Kidney tubule cell (primary cell): ENCODE data around the gene ALLC.

Experiments
- DNase-seq: peaks from one replicate; pipeline ENCODE4 v3.0.0-alpha.2; 2018; ENCODE audit warnings: low spot score

Gene ALLC

DNA sequence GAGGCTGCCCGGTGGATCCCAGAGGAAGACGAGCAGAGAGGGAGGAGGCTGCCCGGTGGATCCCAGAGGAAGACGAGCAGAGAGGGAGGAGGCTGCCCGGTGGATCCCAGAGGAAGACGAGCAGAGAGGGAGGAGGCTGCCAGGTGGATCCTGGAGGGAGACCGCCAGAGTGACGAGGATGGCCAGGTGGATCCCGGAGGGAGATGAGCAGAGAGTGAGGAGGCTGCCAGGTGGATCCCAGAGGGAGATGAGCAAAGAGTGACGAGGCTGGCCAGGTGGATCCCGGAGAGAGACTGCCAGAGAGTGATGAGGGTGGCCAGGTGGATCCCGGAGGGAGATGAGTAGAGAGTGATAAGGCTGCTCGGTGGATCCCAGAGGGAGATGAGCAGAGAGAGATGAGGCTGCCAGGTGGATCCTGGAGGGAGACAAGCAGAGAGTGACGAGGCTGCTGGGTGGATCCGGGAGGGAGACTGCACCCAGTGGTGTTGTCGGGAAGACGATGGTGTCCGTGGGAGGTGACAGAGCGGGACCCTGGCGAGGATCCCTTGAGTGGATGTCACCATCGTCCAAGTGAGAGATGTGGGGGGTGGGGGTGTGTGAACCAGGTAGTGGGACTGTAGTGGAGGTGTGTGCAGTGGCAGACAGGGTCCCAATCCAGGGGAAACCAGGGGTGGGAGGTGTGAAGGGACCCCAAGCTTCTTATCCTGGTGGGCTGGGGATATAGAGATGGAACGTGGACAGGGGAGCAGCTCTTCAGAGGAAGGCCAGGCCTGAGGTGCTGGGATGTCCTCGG is 67.7 kb downstream of the ALLC start:
- DNase-seq: no peak

DNA sequence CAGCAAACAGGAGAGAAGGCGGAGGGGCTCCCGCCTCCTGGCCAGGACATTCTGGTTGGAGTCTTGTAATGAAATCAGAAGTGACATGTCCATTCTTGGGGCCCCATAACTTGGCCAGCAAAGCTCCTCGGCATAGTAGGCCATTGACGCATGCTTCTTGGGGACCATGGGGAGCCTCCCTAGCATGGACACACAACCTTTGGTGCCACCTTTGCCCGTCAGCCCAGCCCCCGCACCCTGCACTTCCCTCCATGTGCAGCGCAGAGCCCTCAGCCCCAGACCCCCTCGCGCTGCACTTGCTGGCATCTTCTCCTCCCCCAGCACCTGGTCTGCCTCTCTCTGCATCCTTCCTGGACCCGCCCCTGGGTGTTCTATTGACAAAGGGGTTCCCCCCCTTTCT is 68.5 kb downstream of the ALLC start:
- DNase-seq: no peak

DNA sequence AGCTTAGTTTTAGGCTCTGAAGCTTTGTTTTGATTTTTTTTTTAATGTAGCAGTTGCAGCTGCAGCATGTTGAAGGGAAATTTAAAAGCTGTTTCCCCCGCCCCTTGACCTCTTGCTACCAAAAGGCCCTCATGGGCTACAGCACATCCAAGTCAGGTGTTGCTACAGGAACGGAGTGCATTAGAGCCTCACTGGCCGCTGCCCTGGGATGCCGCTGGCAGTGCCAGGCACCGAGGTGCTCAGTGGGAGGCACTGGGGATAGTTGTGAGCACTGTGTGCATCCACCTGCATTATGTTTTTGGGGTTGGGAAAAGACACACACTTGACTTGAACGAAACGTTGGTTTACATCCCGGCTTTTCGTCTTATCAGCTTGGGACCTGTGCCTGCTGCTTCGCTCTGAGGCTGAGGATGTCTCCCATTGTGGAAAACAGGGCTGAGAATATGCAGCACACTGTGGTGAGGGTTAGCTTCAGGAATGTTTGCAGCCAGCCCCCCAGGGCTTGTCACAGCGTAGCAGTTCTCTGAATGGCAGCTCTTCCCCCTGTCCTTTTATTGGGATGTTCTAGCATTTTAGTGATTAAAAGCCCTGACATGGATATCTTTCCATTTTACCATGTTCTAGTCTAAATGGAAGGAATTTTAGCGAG is 69.5 kb downstream of the ALLC start:
- no peak for DNase-seq

DNA sequence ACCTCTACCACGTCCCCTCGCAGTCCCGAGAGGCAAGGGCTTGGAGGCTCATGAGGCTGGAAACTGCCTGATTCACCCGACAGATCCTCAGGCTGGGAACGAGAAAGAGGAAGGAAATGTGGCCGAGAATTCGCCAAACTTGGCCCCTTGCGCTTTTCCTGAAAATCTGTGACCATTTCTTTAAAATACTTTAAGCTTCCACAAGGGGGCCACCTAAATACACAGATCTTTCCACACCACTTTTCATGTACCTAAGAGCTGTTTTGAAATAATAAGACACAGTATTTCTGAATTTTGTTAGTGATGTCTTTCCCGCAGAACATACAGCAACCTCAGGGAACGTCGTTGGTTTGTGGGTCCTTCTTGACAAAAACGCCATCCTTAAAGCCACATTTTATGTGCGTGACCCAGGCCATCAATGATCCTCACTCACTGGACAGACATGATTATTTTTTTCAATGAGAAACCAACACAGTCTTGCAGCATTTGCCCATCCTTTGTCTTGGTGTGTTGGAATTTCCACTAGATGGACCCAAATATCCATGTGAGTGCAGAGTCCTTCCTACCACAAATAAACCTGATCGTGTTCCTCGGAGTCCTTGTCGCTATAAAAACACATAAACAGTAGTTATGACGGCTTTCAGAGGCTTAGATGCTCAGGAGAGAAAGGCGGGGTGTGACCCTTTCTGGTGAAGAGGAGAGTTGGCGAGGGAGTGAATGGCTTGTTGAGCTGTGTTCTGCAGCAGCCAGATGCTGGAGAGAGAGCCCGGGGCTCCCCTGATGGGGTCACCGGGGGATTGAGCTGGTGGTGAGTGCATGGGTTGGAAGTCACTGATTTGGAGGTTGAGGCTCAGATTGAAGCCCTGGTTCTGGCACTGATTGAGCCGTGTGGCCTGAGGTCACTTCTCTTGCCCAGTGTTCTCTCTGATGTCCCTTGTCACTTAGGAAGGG is 70.4 kb downstream of the ALLC start:
- peak; percentile 51 for DNase-seq

DNA sequence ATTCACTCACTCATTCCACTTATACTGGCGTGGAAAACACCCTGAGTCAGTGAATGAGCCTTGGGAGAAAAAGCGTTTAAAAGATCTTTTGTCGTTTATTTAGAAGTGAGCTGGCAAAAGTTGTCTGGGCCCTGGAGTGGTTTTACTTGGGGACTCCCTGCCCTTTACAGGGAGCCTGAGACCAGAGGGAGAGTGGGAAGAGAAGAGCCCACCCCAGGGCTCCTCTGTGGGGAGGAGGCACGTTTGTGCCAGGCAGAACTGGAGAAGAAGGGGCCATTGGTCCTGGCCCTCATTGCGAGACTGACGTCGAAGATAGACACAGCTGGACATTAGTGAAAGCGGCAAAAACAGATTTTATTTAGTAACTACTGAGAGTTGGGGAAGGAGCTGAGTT is 71.1 kb downstream of the ALLC start:
- DNase-seq: no peak

DNA sequence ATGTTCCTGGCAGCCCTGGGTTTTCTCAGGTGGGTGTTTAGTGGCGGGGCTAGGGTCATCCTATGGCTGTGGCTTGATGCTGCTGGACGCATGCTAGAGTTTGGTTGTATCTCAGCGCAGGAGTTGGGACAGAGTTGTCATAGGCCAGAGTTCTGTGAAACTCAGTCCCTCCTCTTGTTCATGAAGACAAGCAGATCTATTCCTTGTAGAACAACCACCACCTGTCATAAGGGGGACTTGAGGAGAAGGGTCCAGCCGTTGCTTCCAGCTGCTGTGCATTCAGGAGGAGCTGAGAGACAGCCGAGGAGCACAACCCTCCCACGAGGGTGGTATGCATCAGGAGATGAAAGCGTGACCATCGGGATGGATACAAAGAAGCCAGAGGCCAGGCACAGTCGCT is 71.8 kb downstream of the ALLC start:
- DNase-seq: no peak

DNA sequence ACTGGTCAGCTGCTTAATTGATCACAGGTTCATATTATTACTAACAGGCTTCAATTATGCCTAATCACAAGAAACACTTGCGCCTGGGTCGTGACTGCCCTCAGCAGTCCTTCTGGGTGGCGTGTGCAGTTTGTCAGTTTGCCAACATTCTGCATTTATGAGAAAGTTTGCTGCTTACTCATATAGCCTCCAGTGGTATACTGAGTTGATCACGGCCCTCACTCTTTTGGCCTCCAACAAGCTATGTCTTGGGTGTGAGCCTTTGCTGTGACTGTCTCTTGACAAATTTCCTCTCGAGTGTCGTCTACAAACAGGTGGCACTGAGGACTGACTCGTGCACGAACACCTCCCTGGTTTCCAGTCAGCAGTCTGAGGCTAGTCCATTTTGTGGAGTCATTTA is 72.6 kb downstream of the ALLC start:
- DNase-seq: peak; percentile 49

DNA sequence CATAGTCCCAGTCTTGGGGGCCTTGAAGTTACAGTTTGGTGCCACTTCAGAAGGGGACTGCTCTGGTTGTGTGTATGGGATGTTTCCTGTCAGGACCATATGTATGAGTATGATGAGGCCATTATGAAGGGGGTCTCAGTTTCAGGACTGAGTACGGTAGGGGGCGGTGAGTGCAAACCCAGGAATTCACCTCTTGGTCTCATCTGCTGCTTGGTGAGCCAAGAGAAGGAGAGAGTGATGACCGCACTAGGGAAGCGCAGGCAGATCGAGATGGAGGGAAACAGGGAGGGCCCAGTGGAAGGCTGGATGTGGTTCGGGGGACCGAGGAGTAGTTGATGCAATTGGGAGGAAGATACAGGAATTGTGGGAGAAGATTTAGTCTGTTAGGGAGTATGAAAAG is 73.8 kb downstream of the ALLC start:
- no peak for DNase-seq

DNA sequence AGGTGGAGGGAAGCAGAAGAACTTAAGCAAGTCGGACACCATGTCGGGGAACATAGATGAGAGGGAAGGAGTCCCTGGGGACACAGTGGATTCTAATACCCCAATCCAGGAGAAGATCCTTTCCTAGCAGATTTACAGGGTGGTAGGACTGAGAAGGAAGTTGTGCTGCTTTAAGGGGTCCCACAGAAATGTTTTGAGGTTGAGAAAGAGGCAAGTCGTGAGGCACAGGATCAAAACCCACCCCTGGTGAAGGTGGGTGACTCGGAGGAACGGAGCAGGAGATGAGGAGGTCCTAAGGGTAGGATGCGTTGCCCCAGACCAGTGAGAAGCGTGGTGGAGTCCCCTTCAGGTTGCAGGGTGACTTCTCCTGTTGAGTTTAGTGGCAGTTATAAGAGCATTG is 78.1 kb downstream of the ALLC start:
- DNase-seq: no peak

DNA sequence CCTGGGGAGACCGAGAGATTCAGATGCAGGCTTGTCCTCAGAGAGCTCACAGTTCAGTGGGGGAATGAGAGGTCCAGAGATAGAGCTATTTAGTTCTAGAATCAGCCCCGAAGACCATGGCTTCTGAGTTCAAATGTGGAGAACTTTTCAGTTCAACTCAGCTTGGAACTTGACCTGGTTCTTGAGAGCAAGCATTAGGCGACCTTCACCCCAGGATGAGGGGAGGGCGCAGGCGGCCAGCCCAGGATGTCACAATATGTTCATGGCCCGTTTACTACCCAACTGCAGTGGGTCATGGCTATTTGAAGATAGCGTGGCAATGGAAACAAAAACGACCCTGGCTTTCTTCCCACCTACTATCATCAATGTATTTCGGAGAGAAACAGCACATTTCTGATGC is 79.1 kb downstream of the ALLC start:
- no peak for DNase-seq

DNA sequence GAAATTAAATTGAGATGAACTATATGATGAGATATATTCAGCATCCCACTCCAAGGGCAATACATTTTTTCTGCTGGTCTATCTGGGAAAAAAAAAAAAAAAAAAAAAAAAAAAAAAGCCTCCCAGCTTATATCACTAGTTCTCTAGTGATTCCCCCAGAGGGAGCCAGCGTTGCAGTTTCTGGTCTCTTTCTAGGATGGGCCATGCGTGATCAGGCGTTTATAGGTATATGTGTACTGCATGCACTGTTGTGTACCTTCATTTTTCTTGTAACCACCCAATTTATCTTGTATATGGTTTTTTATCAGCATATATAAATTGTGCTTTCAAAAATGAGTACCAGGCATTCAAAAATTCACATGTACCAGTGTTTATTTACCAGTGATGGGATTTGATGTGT is 80.5 kb downstream of the ALLC start:
- peak; percentile 39 for DNase-seq

DNA sequence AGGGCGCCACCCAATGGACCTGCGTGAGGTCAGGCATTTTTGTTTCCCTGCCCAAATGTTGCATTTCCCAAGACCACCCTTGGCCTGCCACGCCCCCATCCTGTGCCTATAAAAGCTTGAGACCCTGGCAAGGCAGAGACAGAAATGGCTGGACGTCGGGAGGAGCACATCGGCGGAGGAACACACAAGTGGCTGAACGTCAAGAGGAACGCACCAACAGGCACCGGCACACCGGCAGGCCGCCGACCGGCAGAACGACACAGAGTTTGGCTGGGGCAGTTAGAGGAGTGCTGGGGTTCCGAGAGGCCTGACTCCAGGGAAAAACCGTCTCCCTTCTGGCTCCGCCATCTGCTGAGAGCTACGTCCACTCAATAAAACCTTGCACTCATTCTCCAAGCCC is 81.3 kb downstream of the ALLC start:
- DNase-seq: no peak

DNA sequence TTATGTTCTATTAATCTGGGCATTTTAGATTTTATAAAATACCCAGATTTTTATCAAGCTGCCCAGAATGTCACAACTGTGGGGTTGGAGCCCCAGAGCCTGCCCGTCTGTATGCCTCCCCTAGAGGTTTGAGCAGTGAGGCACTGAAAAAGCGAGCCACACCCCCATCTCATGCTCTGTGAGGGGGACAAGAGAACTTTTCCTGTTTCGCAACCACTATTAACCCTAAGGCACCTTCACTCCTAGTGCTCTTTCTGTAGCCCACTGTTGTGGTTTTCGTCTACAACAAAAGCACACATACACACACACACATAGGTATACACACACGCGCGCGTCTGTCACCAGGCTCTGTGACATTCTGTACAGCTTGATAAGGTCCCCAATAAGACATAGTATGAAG is 83.4 kb downstream of the ALLC start:
- DNase-seq: no peak

DNA sequence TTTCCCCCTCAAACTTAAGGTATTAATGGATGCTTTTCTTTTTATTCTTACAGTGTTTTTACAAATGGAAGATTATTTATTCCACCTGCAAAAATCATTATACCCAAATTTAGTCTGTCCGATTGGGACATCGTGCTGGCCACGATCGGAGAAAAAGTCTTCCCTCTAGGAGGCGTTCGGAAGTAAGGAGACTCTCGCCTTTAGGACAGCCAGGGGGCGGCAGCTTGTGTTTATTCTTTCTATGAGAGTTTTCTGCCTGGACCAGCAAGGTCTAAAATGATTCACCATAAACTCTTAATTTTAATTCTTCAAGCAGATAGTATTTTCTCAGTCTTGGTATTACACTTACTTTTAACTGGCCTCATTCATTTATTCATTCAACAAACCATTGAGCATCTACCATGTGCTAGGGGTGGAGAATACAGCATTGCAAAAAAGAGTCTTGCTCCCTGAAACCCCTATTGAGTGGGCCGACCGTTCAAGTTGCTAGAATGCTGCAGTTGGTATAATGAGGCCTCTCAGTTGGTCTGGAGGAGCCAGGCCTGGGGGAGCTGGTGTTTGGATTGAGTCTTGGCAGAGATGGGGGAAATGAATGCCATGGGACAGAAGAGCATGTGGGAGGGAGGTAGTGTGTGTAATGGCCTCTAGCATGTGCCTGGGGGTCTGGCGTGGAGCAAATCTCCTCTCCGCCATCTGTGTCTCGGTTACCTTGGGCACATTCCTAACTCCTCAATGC is 84.0 kb downstream of the ALLC start:
- DNase-seq: no peak

DNA sequence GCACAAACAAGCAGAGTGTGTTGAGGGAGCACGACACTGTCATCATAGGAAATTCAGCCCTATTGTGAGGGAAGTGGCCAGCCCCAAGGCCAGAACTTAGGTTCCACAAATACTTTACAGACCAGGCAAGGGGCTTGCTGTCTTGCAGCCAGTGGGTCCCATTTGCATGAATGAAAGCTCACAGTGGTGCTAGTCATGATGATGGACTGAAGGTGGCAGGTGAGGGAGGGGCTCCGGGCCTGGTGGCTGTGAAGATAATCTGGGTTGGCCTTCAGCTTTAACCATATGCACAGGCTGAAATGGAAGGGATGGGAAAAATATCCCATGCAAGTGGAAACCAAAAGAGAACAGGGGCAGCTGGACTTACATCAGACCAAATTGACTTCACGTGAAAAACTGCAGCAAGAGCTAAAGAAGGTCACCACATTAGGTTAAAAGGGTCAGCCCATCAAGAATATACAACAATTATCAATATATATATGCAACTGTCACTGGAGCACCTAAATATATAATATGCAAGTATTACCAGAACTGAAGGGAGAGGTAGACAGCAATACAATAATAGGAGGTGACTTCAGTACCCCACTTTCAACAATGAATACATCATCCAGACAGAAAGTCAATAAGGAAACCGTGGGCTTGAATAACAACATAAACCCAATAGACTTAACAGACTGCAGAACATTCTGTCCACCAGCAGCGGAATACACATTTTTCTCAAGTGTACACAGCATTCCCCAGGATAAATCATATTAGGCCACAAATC is 84.9 kb downstream of the ALLC start:
- no peak for DNase-seq

DNA sequence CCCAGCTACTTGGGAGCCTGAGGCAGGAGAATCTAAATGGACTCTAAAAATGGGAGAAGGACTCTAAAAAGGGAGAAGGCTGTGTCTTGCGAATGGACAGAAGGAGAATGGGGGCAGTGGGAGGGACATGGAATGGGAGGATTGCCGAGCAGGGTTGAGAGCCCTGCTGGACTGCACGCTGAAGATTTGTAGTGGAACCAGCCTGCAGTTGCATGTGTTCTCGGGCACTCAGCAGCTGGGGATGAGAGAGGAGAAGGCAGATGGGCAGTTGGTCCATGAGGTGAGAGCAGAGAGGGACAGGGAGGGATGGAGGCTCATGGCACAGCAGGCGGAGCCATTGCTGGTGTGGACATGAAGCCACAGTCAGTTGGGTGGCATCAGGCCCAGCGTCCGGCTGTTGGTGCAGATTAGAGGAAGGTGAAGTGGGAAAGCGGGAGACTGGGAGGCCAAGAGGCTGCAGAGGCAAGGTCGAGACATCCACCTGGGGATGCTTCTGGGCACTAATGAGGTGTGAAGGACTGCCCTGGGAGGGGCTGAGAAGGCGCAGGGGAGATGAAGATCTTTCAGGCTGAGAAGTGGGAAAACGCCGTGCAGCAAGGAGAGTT is 86.1 kb downstream of the ALLC start:
- DNase-seq: no peak

DNA sequence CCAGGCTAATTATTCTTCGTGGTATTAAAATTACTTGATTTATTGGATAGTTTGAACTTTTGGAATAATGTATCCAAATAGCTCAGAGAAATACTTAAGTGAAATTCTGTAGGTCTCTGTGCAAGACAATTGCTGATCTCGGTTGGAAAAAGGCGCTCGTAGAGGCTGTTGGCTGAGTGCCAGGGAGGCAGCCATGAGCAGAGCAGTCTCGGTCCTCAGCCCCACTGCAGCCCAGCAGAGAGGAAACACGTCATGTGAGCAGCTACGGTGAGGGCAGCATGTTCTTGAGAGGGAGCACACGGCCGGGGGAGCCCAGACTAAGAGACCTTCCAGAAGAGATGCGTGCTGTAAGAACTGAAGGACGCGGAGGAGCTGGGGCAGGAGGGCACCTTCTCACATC is 87.9 kb downstream of the ALLC start:
- no peak for DNase-seq

DNA sequence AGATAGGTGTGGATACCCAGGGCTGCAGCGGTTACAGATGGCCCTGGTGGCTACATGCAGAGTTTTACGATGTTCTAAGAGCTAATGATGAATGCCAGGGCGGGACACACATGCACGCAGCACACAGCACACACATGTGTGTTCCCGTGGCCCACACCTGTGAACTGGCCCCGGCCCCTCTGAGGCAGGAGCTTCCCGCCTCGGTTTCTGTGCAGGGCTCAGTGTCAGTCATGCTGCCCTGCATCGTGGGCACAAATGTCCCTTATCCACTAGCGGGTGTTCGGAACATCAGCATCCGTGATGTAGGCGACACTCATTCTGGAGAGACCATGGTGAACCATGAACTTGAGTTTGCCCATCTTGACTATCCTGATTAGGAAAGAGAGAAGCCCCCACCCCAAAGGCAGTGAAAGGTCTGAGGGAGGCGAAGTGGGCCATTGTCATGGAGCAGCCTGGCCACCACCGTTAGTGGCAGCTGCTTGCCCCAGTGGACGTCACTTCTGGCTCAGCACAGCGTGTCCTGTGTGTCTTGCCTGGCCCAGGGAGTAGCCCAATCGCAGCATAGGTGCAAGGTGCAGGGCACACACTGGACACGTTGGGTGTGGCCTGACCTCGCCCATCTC is 89.1 kb downstream of the ALLC start:
- no peak for DNase-seq

DNA sequence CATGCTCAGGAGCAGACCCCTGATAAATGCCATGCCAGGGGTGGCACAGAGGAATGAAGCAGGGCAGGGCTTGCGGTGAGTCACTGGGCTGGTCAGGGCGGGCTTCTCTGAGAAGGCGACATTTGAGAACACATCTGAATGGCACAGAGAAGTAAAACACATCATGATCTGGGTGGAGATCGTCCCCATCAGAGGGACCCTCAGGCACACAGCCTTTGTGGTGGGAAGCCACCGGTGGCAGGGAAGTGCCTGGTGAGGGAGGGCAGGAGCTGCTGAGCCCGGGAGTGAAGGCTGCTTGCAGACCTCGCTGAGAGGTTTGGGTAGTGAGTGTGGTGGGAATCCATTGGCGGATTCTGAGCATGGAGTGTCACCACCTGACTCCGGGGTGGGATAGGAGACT is 89.8 kb downstream of the ALLC start:
- DNase-seq: no peak

DNA sequence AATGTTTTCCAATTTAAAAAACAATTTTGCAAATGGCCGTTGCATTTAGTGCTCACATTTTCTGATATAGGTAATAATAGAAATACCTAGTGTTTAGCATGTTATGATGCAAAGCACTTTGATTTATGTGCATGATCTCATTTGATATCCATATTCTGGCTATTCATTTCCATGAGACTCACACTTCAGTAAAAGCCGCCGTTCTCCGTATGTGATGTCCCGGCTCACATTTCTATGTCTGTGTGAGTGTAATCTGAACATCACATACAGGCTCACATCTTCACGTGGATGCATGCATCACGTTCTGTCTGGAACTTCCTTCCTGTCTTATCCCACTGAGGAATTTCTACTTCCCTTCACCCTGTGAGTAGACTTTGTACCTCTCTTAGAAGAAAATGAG is 91.2 kb downstream of the ALLC start:
- no peak for DNase-seq

DNA sequence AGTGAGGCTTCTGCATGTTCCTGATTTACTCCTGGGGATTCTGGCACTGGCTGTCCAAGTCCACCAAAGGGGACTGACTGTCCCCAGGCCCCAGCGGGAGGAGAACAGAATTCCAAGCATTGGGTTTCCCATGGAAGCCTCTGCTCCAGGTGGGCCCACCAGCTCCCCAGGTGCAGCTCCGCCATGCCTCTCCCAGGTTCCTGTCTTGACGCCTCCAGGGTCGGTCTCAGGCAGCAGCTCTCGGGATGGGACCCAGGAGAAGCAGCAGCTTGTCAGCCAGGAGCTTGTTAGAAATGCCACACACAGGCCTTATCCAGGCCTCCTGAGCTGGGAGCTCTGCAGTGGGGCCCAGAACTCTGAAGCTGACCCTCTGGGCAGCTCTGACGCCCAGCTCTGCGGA is 93.3 kb downstream of the ALLC start:
- DNase-seq: no peak
